HL-60/S4 treated with phorbol 12-myristate 13-acetate at 8.2 ng/mL for 4 days and 3 days (cell line): ENCODE results near the gene TANK.
"Not testable (repeated sequence)": the region's sequence is repeated elsewhere in the genome, so short reads cannot be mapped to it uniquely, and the experiment has no call there.

Experiments used
- in situ Hi-C: fragments of 300-500 bp; cut with MboI; formaldehyde crosslinking; loops from 2 replicates; pipeline ENCODE4 v1.15.0; 2022; ENCODE audit warnings: low sequenced_read_pairs

TANK gene

DNA sequence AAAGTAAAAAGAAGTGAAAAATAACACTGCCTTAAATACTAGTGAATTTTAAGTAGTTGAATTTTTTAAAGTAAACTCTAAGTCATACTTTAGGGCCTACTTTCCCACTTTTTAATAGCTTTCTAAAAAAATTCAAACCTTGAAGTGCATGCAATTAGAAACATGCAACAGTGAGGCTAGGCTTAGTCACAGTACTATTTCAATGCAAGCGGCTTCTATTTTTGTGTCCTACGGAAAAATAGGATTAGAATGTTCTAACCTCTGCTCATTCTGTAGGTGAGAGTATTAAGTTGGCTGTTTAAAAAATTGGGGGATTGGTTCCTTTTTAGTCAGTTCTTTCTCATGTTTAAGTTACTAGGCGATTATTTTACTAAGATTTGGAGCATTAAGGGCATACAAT, 108.9 kb downstream of the TANK start:
- in situ Hi-C loops = no loop called here

DNA sequence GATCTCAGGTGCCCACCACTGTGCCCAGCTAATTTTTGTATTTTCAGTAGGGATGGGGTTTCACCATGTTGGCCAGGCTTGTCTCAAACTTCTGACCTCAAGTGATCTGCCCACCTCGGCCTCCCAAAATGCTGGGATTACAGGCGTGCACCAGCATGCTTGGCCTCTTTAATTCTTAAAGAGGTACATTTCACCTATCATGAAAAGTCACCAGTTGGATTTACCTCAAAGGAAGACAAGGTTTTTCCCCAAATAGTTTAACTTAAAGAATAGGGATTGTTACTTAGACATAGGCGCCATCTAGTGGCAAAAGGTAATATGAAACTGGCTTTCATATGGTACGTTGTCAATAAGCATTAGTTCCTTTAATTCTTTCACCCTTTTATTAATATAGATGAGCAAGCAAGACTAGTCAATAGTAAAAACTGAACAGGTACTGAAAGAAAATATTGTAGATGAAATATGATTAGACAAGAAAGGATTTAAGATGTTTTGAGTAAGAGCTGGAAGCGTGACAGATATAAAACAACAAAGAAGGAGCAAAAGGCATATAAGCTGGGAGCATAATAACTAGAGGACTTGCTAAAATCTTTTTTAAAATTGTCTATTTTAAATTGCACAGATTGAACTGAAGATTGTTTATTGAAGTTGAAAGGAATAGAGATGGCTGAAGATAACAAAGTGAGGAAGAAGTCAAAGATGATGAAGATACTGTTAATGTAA, 113.0 kb downstream of the TANK start:
- in situ Hi-C loops = no loop called here

DNA sequence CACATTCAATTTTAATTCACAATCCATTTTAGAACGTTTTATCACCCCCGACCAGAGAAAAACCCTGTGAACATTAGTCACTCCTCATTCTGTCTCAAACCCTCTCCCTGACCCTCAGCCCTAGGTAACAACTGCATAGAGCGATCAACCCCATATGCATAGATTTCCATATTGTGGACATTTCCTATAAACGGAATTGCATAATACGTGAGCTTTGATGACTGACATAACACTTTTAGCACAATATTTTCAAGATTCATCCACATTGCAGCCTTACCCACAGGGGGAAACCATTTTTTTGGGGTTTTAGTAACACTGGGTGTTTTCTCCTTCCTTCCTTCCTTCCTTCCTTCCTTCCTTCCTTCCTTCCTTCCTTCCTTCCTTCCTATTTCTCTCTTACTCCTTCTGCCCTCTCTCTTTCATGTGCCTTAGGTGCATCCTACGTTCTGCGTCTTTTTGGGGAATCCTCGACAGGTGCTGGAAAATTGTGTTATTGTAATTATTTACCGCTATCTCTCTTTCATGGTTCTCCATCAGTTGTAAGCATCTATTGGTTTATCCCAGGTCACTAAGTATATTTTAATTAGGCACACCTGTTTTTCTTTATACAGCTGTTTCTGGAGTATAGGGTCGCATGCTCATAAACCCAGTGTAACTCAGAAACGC, 118.5 kb downstream of the TANK start:
- in situ Hi-C loops = not testable (repeated sequence)

DNA sequence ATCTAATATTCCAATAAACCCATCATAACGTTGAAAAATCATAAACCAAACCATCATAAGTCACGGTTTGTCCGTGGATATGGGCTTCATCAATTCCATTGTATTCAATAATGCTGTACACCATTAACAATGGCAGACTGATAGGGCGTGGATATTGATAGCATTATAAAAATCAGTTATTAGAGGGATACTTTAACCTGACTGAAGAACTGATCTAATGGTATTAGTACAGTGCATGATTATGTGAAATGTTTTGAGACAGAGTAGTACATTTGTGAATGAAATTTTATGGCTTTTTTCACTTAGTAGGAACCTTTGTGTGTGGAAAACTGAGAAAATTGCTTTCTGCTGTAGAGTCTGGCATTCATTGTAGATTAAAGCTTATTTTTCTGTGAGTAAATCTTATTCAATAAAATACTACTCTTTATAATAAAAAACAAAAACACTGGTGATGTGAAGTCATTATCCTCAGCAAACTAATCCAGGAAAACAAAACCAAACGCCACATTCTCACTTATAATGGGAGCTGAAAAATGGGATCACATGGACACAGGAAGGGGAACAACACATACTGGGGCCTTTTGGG, 119.1 kb downstream of the TANK start:
- in situ Hi-C loops = not testable (repeated sequence)

DNA sequence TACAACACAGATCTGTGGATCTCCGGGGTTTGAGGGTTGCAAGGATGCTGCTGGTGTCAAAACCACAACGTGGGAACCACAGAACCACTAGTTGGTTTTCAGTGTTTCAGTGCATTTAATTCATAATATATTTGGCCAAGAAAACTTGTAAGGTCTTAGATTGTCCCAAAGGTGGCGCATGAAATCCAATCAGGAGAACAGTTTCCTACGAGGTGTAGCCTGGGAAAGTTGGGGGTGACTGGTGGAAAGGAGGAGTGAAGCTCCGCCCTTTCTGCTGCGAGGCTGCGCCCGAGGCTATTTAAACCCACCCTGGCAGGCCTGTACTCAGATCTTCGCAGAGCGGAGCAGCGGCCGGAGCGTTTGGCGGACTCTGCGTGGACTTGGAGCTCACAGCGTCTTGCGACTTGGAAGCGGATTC, 120.7 kb downstream of the TANK start:
- in situ Hi-C loops = not testable (repeated sequence)

DNA sequence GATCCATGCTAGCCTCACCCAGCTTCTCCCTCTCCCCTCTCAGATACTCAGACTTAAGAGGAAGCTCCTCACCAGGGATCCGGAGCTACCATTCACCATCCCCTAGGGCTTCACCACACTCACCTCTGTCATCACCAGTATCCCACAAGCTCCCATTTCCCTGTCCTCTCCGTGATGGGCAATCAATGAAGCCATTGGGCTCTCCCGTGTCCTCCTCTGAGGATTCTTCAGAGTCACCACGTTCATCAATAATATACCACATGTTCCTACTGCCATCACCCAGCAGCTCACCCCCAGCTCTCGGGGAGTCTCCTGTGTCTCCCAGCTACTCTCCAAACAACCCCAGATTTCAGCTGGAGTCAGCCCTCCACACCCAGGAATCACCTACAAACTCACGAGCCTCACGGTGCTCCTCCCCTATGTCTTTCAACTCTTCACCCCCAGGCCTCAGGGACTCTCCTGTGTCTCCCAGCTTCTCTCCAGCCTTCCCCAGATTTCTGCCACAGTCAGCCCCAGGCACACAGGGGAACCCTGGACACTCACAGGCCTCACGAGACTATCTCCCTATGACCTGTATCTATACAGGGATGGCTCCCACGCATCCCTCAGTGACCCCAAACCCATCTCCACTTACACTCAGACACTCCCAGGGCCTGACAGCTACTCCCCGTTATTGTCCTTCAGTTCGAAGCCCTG, 121.5 kb downstream of the TANK start:
- in situ Hi-C loops = not testable (repeated sequence)

DNA sequence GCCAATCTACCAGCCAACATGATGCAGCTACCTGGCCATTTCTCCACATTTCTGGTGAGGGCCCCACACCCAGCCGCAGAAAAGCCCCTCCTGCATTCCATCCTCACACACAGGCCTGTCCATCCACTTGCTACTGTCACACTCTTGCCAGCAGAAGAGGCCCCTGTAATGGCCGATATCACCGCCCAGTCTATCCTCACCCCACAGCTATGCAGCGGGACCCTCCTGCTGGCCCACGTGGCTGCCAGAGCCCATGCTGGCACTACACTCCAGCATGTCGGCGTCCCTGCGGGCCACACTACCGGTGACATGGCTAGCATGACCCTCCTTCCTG, 122.0 kb downstream of the TANK start:
- in situ Hi-C loops = not testable (repeated sequence)

GRCh38 chr2:161283926-161284325, 123.7 kb downstream of the TANK start:
- in situ Hi-C loops = no loop called here
